Mucosa of descending colon (tissue), 3 donors: ENCODE measurements around the gene PSPN. TPM values are rescaled to one million over a fixed set of nuclear protein-coding genes. Genes with fewer than 3 reads are reported as not detected.
"Not testable (repeated sequence)": the region's sequence is repeated elsewhere in the genome, so short reads cannot be mapped to it uniquely, and the experiment has no call there.

Experiments
- ATAC-seq: fragments of 200-7000 bp; cut with Tn5 transposase; one replicate; pipeline ENCODE4 v1.9.1; 2020; ENCODE audit warnings: mild to moderate bottlenecking, moderate library complexity
- DNase-seq, 3 donors: peaks; one replicate each; pipeline ENCODE4 v3.0.0-alpha.2; 2020
- H3K36me3 ChIP-seq: fragments of 200-600 bp; one replicate; pipeline ENCODE4 v1.8.0; 2021; ENCODE audit warnings: low read depth, mild to moderate bottlenecking
- H3K4me1 ChIP-seq: fragments of 200-600 bp; one replicate; pipeline ENCODE4 v1.8.0; 2021; ENCODE audit warnings: low read depth, mild to moderate bottlenecking
- H3K4me3 ChIP-seq: fragments of 200-600 bp; one replicate; pipeline ENCODE4 v1.8.0; 2021; ENCODE audit warnings: mild to moderate bottlenecking
- H3K9me3 ChIP-seq: fragments of 200-600 bp; one replicate; pipeline ENCODE4 v1.8.0; 2021; ENCODE audit warnings: mild to moderate bottlenecking
- CTCF ChIP-seq: fragments of 200-600 bp; IDR thresholded peaks from one replicate; pipeline ENCODE4 v1.8.0; 2022; ENCODE audit warnings: antibody characterized with exemption, mild to moderate bottlenecking
- intact Hi-C, 2 donors: fragments of 100-400 bp; cut with DNase I in 1 of 2; cut with micrococcal nuclease in 1 of 2; formaldehyde crosslinking; loops; one replicate each; pipeline versions ENCODE4 v1.11.0 to v1.11.1; 2022; cut with DNase I, micrococcal nuclease
- total RNA-seq, 3 donors: library from RNA; stranded (reverse); fragmentation: NEBNext Ultra II Directional in 2 of 3; extraction: Animal tissue kit (Norgen Biotek cat#: 25700) in 2 of 3; gene quantifications; one replicate each; pipeline versions ENCODE4 v1.2.1 to v1.2.4, GENCODE V29; 2021 to 2023
- donor health status: DM: no; HTN: no; CAD: no; lungs with moderate emphysema.
- donor health status: DM: no; HTN: no; CAD: no.
- donor health status: DM: no; HTN: yes; CAD: no.

The PSPN gene
- total RNA-seq, 3 donors from 2014 or later, result 2.0 to 2.8 (median 2.5) TPM

DNA sequence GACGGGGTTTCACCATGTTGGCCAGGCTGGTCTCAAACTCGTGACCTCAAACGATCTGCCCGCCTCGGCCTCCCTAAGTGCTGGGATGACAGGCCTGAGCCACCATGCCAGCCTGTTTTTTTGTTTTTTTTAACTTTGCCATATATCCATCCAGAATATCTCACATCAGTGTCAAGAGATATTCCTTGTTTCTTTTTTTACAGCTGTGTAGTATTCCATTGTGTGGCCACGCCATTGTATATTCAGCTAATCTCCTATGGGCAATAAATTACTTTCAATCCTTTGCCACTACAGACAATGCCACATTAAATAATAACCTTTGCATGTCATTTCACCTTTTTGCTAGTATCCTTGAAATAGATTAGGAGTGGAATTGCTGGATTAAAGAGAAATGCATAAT is 33.6 kb upstream of the PSPN start:
- intact Hi-C loops, result no loop called here
- Histone ChIP-seq H3K4me1 (no peaks in the 10 kb centered on the region), H3K36me3 (no peaks in the 10 kb centered on the region), H3K9me3 (no peaks in the 10 kb centered on the region), H3K4me3 (no peak overlapping the region)
- TF ChIP-seq CTCF, result no peak
- DNase-seq (no peak), ATAC-seq (no peak)

DNA sequence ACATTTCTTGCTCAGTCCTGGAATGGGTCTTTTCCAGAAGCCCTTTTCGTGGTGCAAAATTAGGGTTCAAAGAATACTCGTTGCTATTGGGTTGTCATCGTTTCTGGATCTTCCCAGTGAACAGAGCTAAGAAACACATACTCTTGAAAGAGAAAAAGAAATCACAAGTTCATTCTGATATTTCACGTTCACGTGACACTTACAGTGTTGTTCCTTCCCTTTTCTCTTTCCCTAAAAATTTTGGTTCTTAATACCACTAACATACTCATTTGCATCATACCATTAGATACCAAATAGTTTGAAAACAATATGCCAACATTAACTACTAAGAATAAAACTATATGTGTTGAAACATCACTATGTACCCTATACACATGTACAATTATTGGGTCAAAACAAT is 30.7 kb upstream of the PSPN start:
- intact Hi-C loops, result no loop called here
- Histone ChIP-seq H3K4me3 (no peak overlapping the region), H3K4me1 (peaks cover 21% of the 10 kb centered on the region), H3K36me3 (no peaks in the 10 kb centered on the region), H3K9me3 (no peaks in the 10 kb centered on the region)
- no peak for ATAC-seq
- no peak for DNase-seq
- no peak for TF ChIP-seq CTCF

DNA sequence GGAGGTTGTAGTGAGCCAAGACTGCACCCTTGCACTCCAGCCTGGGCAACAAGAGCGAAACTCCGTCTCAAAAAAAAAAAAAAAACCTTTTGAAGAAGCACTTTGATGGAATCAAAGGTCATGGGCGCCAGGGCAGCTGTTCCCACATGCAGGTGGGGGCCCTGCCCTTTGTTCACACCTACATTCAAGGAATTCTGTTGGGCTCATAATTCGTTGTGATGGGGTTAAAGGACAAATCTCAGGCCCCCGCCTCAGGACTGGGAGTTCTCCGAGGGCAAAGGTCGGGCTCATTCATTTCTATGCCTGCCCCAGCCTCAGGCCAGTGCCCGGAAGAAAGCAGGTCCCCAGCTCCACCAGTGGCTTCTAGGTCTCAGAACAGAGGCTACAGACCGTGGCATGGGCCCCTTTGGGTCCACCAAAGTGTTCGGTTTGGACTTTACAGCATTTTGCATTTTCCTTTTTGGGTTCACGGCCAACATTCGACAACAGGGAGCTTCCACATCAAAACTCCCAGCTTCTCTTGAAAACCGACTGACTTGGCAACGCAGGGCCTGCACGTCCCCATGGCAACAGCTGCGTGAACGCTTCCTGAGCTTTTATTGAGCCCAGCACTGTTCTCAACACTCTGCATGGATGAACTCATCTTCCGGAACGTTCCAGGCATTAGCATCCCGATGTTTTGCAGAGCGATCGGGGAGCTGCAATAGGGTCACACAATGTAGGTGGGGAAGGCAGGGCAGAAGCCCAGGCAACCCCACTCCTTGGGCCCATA is 27.3 kb upstream of the PSPN start:
- no peaks in the 10 kb centered on the region for H3K9me3 ChIP-seq
- H3K36me3 ChIP-seq, result no peaks in the 10 kb centered on the region
- no peak for TF ChIP-seq CTCF
- peak; percentile 77 to 86 (median 81) for DNase-seq
- peaks cover 21% of the 10 kb centered on the region for H3K4me1 ChIP-seq
- no peak overlapping the region for H3K4me3 ChIP-seq
- ATAC-seq, result peak; percentile 93
- intact Hi-C loops, result no loop called here

GRCh38 chr19:6402058-6402457 is 26.3 kb upstream of the PSPN start:
- Histone ChIP-seq H3K36me3 (no peaks in the 10 kb centered on the region), H3K4me3 (no peak overlapping the region), H3K9me3 (no peaks in the 10 kb centered on the region), H3K4me1 (peaks cover 21% of the 10 kb centered on the region)
- intact Hi-C loops, result no loop called here
- no peak for TF ChIP-seq CTCF
- peak; percentile 63 for ATAC-seq
- DNase-seq, result peak in 2 of 3 donors; percentile 33 to 57

DNA sequence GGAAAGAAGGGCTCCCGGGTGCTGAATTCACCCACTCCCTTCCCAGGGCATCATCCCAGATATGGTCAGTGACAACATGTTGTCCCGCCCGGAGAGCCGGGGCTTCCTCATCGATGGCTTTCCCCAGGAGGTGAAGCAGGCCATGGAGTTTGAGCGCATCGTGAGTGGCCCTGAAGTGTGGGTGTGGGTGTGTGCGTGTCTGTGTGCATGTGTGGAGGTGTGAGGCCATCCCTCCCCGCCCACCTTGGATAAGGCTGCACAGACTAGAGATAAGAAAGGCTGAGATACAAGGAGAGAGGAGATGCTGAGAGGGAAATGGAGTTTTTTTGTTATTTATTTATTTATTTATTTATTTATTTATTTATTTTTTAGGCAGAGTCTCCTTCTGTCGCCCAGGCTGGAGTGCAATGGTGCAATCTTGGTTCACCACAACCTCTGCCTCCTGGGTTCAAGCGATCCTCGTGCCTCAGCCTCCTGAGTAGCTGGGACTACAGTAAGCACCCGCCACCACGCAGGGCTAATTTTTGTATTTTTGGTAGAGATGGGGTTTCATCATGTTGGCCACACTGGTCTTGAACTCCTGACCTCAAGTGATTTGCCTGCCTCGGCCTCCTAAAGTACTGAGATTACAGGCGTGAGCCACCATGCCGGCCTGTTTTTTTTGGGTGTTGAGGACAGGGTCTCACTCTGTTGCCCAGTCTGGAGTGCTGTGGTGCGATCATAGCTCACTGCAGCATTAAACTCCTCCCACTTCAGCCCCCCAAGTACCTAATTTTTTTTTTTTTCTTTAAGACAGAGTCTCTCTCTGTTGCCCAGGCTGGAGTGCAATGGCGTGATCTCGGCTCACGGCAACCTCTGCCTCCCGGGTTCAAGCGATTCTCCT is 24.6 kb upstream of the PSPN start:
- ATAC-seq, H3K36me3 ChIP-seq, H3K4me3 ChIP-seq, DNase-seq, H3K9me3 ChIP-seq, intact Hi-C loops: not testable (repeated sequence)
- peaks cover 21% of the 10 kb centered on the region for H3K4me1 ChIP-seq

DNA sequence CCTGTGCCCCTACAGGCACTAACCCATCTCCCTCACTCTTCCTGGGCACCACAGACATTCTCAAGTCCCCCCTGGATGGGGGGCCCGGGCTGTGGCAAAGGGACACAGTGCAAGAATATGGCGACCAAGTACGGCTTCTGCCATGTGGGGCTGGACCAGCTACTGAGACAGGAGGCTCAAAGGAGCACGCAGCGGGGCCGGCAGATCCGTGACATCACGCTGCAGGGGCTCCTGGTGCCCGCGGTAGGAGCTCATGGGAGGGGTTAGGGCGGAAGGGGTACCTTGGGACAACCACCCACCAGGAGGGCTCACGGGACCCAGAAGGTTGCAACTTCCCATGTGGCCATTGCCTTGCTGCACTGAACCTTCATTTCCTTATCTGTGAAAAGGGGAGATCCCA is 20.6 kb upstream of the PSPN start:
- no peak for TF ChIP-seq CTCF
- DNase-seq (no peak), ATAC-seq (no peak)
- H3K4me1 ChIP-seq, result peaks cover 10% of the 10 kb centered on the region
- no peak overlapping the region for H3K4me3 ChIP-seq
- H3K36me3 ChIP-seq, result peaks cover 3% of the 10 kb centered on the region
- intact Hi-C loops, result no loop called here
- H3K9me3 ChIP-seq, result no peaks in the 10 kb centered on the region
